Skeletal muscle tissue (tissue), 4 donors: Measurements from ENCODE around the gene CCNYL1. TPM values are rescaled to one million over a fixed set of nuclear protein-coding genes. Genes with fewer than 3 reads are reported as not detected.

Experiments used
- H3K27ac ChIP-seq: one replicate; pipeline ENCODE4 v1.7.0; 2013; ENCODE audit warnings: mild to moderate bottlenecking, low read depth, low read length, inconsistent platforms
- H3K27me3 ChIP-seq, 3 donors: one replicate each; pipeline ENCODE4 v1.7.0; 2013; ENCODE audit warnings: low read length in 3 of 3; ENCODE audit not compliant: control insufficient read depth in 3 of 3, insufficient read depth in 3 of 3
- H3K36me3 ChIP-seq, 3 donors: one replicate each; pipeline ENCODE4 v1.7.0; 2013; ENCODE audit warnings: low read length in 3 of 3; ENCODE audit not compliant: control insufficient read depth in 3 of 3, insufficient read depth in 3 of 3
- H3K4me1 ChIP-seq, 3 donors: one replicate each; pipeline ENCODE4 v1.7.0; 2013; ENCODE audit warnings: low read length in 3 of 3, mild to moderate bottlenecking in 3 of 3; ENCODE audit not compliant: control insufficient read depth in 3 of 3, insufficient read depth in 3 of 3
- H3K4me3 ChIP-seq, 3 donors: one replicate each; pipeline ENCODE4 v1.7.0; 2013; ENCODE audit warnings: low read length in 3 of 3
- H3K9ac ChIP-seq, 3 donors: one replicate each; pipeline ENCODE4 v1.7.0; 2013; ENCODE audit warnings: low read length in 3 of 3, mild to moderate bottlenecking in 3 of 3, moderate library complexity in 2 of 3, low read depth in 1 of 3
- H3K9me3 ChIP-seq, 3 donors: one replicate each; pipeline ENCODE4 v1.7.0; 2013; ENCODE audit warnings: low read length in 3 of 3; ENCODE audit not compliant: control insufficient read depth in 3 of 3
- total RNA-seq: library from RNA; depleted of rRNA; stranded (reverse); fragments of >200 nt; gene quantifications from one replicate; pipeline ENCODE4 v1.2.3, GENCODE V29; 2014
- donor health status: Osteomylitis.

CCNYL1 gene
- total RNA-seq, 1 donor from 2014 or later, result 6.3 TPM

- no peaks in the 10 kb centered on the region for H3K4me1 ChIP-seq
- no peaks in the 10 kb centered on the region for H3K27me3 ChIP-seq
- H3K36me3 ChIP-seq, result no peaks in the 10 kb centered on the region
- H3K27ac ChIP-seq, result no peak overlapping the region
- H3K9ac ChIP-seq, result no peak overlapping the region
- H3K9me3 ChIP-seq, result no peaks in the 10 kb centered on the region
- no peak overlapping the region for H3K4me3 ChIP-seq
These were observed 71.0 kb downstream of the CCNYL1 start for GRCh38 chr2:207782238-207783030.

GRCh38 chr2:207783514-207783913 lies 72.1 kb downstream of the CCNYL1 start:
- no peak overlapping the region for H3K27ac ChIP-seq
- no peaks in the 10 kb centered on the region for H3K36me3 ChIP-seq
- H3K9me3 ChIP-seq, result no peaks in the 10 kb centered on the region
- H3K4me3 ChIP-seq, result no peak overlapping the region
- H3K9ac ChIP-seq, result no peak overlapping the region
- H3K27me3 ChIP-seq, result no peaks in the 10 kb centered on the region
- no peaks in the 10 kb centered on the region for H3K4me1 ChIP-seq

GRCh38 chr2:207784898-207785297 lies 73.5 kb downstream of the CCNYL1 start:
- H3K36me3 ChIP-seq, result no peaks in the 10 kb centered on the region
- no peak overlapping the region for H3K27ac ChIP-seq
- H3K27me3 ChIP-seq, result no peaks in the 10 kb centered on the region
- no peak overlapping the region for H3K4me3 ChIP-seq
- H3K9ac ChIP-seq, result no peak overlapping the region
- no peaks in the 10 kb centered on the region for H3K9me3 ChIP-seq
- no peaks in the 10 kb centered on the region for H3K4me1 ChIP-seq

- H3K27ac ChIP-seq, result no peak overlapping the region
- H3K9ac ChIP-seq, result no peak overlapping the region
- H3K27me3 ChIP-seq, result no peaks in the 10 kb centered on the region
- H3K9me3 ChIP-seq, result no peaks in the 10 kb centered on the region
- H3K36me3 ChIP-seq, result no peaks in the 10 kb centered on the region
- no peaks in the 10 kb centered on the region for H3K4me1 ChIP-seq
- no peak overlapping the region for H3K4me3 ChIP-seq
These were observed 75.6 kb downstream of the CCNYL1 start for GRCh38 chr2:207787017-207787416.

GRCh38 chr2:207787800-207788199 lies 76.4 kb downstream of the CCNYL1 start:
- Histone ChIP-seq H3K36me3 (no peaks in the 10 kb centered on the region), H3K9ac (no peak overlapping the region), H3K9me3 (no peaks in the 10 kb centered on the region), H3K4me1 (no peaks in the 10 kb centered on the region), H3K27me3 (no peaks in the 10 kb centered on the region), H3K4me3 (no peak overlapping the region), H3K27ac (no peak overlapping the region)

GRCh38 chr2:207790898-207791297 lies 79.5 kb downstream of the CCNYL1 start:
- H3K27ac ChIP-seq, result no peak overlapping the region
- H3K36me3 ChIP-seq, result no peaks in the 10 kb centered on the region

GRCh38 chr2:207791579-207792243 lies 80.3 kb downstream of the CCNYL1 start:
- H3K9me3 ChIP-seq, result no peaks in the 10 kb centered on the region
- no peaks in the 10 kb centered on the region for H3K27me3 ChIP-seq
- no peak overlapping the region for H3K9ac ChIP-seq
- no peak overlapping the region for H3K4me3 ChIP-seq
- H3K4me1 ChIP-seq, result peaks cover 2 to 3% (median 3%) of the 10 kb centered on the region in 3 donors
- no peaks in the 10 kb centered on the region for H3K36me3 ChIP-seq
- H3K27ac ChIP-seq, result no peak overlapping the region

More at GRCh38 chr2:207790898-207791297, 79.5 kb downstream of the CCNYL1 start:
- Histone ChIP-seq H3K9ac (no peak overlapping the region), H3K9me3 (no peaks in the 10 kb centered on the region), H3K4me3 (no peak overlapping the region), H3K4me1 (no peaks in the 10 kb centered on the region), H3K27me3 (no peaks in the 10 kb centered on the region)

- H3K4me1 ChIP-seq, result peaks cover 5% of the 10 kb centered on the region in 3 donors
- no peak overlapping the region for H3K9ac ChIP-seq
- no peak overlapping the region for H3K4me3 ChIP-seq
- no peaks in the 10 kb centered on the region for H3K27me3 ChIP-seq
- H3K36me3 ChIP-seq, result no peaks in the 10 kb centered on the region
- H3K27ac ChIP-seq, result no peak overlapping the region
- H3K9me3 ChIP-seq, result no peaks in the 10 kb centered on the region
These were observed 80.9 kb downstream of the CCNYL1 start for GRCh38 chr2:207792244-207792785.

- Histone ChIP-seq H3K9me3 (no peaks in the 10 kb centered on the region), H3K9ac (peak overlapping the region in 1 of 3 donors; percentile 43), H3K36me3 (no peaks in the 10 kb centered on the region), H3K27ac (no peak overlapping the region), H3K4me3 (no peak overlapping the region), H3K27me3 (no peaks in the 10 kb centered on the region), H3K4me1 (peaks cover 5% of the 10 kb centered on the region in 3 donors)
These were observed 85.3 kb downstream of the CCNYL1 start for GRCh38 chr2:207796585-207797350.
